Stimulated activated CD8-positive, alpha-beta memory T cell treated with anti-CD3 and anti-CD28 coated beads, Interleukin-12 subunit alpha, Interleukin-12 subunit beta, amount 100 ng/mL, for 1 hour (primary cell): ENCODE data around the gene ZNF429.
"Not testable (repeated sequence)": the region's sequence is repeated elsewhere in the genome, so short reads cannot be mapped to it uniquely, and the experiment has no call there.

Experiments
- DNase-seq: peaks from one replicate; pipeline ENCODE4 v3.0.0-alpha.2; 2020; ENCODE audit warnings: low read depth

ZNF429 gene

GRCh38 chr19:21593008-21593481, 87.6 kb downstream of the ZNF429 start:
- no peak for DNase-seq

GRCh38 chr19:21593502-21593901, 88.1 kb downstream of the ZNF429 start:
- DNase-seq = no peak

DNA sequence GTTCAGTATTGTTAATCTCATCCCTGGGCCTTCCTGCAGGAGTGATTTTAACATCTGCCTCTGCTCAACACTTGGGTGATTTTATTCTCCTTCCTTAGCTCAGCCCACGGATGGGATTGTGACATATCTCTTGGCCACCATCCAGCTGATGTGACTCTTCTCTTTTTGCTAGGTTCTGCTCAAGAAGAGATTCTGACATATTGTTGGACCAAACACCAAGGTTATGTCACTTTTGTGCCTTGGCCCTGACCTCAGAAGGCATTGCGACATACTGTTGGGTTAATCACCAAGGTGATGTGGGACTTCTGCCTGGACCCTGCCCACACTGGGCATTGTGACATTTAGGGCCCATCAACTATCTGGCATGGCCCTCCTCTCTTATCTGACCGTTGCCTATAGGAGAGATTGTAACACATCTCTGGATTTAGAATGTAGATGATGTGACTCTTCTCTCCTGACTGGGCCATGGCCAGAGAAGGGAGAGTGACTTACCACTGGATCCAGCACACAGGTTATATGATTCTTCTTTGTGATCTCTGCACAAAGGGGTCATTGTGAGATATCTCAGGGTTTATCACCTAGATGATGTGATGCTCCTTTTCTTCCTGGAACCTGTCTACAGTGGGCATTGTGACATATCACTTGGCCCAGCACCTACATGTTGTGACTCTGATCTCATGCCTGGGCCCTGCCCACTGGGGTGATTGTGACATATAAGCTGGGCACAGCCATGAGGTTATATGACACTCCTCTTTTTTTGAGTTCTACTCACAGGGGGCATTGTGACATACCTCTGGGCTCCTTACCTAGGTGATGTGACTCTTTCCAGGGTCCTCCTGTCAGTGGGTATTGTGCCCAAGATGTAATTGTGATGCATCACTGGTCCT, 88.8 kb downstream of the ZNF429 start:
- no peak for DNase-seq

GRCh38 chr19:21595185-21595584, 89.8 kb downstream of the ZNF429 start:
- no peak for DNase-seq

DNA sequence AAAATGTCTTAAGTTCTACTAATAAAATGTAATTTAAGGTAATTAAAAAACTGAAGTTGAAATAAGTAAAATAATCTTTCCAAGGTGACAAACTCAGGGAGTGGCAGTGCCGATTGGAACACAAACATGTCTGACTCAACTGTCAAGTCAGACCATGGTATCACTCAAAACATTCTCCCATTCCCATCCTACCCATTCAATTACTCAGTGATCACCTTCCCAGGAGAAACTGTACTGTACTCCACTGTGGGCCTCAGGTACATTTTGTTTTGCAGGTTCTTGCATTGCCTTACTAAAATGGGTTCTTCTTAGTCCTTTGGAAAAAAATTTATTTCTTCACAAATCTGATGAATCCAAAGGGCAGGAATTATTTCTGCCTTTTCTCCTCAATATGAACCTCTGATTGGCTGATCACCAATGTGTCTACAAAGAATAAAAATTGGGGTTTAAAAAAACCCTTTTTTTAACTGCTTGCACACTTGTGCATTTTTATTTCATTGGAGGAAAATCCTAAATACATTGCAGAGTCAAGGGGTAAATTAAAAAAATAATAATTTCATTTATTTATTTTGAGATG, 96.8 kb downstream of the ZNF429 start:
- no peak for DNase-seq

- DNase-seq = not testable (repeated sequence)
Measured at GRCh38 chr19:21602659-21603430, 97.4 kb downstream of the ZNF429 start.

GRCh38 chr19:21603431-21604231, 98.2 kb downstream of the ZNF429 start:
- DNase-seq = no peak

DNA sequence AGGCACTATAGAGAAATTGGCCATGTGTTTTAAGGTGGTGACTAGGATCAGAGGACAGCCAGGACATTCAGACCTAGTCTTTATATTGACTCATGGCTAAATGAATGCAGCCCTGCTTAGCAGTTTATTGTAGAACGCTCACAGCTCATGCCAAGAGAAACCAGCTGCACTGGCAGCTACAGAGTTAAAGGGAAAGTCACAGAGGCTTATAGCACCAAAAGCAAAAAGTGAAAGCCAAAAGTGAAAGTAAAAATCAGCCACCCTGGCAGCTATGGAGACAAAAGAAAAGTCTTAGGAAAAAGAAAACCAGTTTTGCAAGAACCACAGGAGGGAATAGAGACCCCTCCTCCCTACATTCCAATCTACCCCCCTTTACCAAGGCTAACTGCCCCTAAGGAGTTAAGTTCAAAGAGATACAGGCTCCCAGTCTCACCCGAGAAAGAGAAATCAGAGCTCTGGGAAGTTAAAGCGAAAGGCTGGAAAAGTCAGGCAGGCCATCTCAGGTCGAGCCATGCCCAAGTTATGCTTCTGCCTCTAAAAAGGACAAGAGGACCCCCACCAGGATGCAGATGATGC, 99.0 kb downstream of the ZNF429 start:
- DNase-seq = no peak
